ENCODE results near the gene ALDH2.
"Not testable (repeated sequence)": the region's sequence is repeated elsewhere in the genome, so short reads cannot be mapped to it uniquely, and the experiment has no call there.

DNA sequence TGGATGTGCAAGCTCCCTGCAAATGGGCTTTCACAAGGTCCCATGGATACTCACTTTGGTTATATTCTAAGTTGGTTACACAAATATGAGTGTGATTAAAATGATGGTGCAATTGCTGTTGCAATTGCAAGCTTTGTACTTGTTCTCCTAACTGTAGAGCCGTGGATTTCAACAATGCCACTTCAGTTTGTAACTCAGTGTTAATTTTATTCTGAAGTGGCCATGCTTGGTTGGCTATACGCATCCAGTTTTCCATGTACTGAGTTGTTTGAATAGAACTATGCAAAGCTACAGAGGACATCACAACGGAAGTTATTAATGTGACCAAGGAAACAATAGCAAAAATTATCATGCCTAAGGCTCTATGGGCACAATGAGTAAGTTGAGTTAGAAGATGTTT lies 50.2 kb downstream of the ALDH2 start:
- not testable (repeated sequence) for TF ChIP-seq POLR2AphosphoS5, POLR2A (IDR thresholded peaks at IDR 0.05)
- TF ChIP-seq, protein P1, sequence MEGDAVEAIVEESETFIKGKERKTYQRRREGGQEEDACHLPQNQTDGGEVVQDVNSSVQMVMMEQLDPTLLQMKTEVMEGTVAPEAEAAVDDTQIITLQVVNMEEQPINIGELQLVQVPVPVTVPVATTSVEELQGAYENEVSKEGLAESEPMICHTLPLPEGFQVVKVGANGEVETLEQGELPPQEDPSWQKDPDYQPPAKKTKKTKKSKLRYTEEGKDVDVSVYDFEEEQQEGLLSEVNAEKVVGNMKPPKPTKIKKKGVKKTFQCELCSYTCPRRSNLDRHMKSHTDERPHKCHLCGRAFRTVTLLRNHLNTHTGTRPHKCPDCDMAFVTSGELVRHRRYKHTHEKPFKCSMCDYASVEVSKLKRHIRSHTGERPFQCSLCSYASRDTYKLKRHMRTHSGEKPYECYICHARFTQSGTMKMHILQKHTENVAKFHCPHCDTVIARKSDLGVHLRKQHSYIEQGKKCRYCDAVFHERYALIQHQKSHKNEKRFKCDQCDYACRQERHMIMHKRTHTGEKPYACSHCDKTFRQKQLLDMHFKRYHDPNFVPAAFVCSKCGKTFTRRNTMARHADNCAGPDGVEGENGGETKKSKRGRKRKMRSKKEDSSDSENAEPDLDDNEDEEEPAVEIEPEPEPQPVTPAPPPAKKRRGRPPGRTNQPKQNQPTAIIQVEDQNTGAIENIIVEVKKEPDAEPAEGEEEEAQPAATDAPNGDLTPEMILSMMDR (IDR thresholded peaks at IDR 0.05): not testable (repeated sequence)

Data from stomach (tissue), 4 donors.